Endothelial cell of umbilical vein (primary cell): ENCODE measurements around the gene RGS19. TPM values are rescaled to one million over a fixed set of nuclear protein-coding genes. Genes with fewer than 3 reads are reported as not detected.

Experiments used
- BruUV-seq: library from RNA; stranded (reverse); fragments of 400-500 nt; replicated peaks from 2 replicates; lab custom pipeline; 2021; lab: Mats Ljungman, UMichigan
- CTCF ChIA-PET: fragments of 300-600, 350-600 bp; sonication (Branson Sonifier 250); formaldehyde crosslinking; loops from one replicate; lab custom pipeline; 2021; ENCODE audit warnings: antibody characterized with exemption, inconsistent platforms; lab: Charles Lee
- POLR2A ChIA-PET: fragments of 300-600, 350-600 bp; sonication (Branson Sonifier 250); formaldehyde crosslinking; loops from one replicate; lab custom pipeline; 2021; ENCODE audit warnings: antibody characterized with exemption, inconsistent platforms; lab: Charles Lee
- DNase-seq: peaks from one replicate; pipeline ENCODE4 v3.0.0-alpha.2; 2011; ENCODE audit warnings: low read depth, low spot score
- FAIRE-seq: peaks from 2 replicates; lab custom pipeline; 2011; peaks lifted over from hg19 to GRCh38; lab: Jason Lieb, UNC
- H2AFZ ChIP-seq: 2 replicates; pipeline ENCODE4 v1.6.0; 2012; ENCODE audit warnings: low read depth, low read length, control low read depth, inconsistent platforms
- H3K27ac ChIP-seq: 2 replicates; pipeline ENCODE4 v1.5.1; 2011; ENCODE audit warnings: low read depth, mild to moderate bottlenecking, control low read depth, low read length, moderate library complexity; ENCODE audit not compliant: insufficient read depth
- H3K27me3 ChIP-seq, 2 experiments: 2 replicates each; pipeline versions ENCODE4 v1.6.0 to v1.6.1; 2011; ENCODE audit warnings: low read length in 2 of 2, mixed read lengths in 1 of 2; ENCODE audit not compliant: control insufficient read depth in 2 of 2, insufficient read depth in 2 of 2
- H3K36me3 ChIP-seq, 2 experiments: 2 replicates in 1 of 2; 3 replicates in 1 of 2; pipeline ENCODE4 v1.5.1; 2011; ENCODE audit warnings: low read length in 2 of 2, mild to moderate bottlenecking in 1 of 2, moderate library complexity in 1 of 2; ENCODE audit not compliant: control insufficient read depth in 2 of 2, insufficient read depth in 2 of 2; ENCODE audit errors: extremely low read depth in 1 of 2
- H3K4me1 ChIP-seq: 3 replicates; pipeline ENCODE4 v1.5.1; 2011; ENCODE audit warnings: mild to moderate bottlenecking, low read length; ENCODE audit not compliant: control insufficient read depth, insufficient read depth; ENCODE audit errors: extremely low read depth
- H3K4me2 ChIP-seq: 2 replicates; pipeline ENCODE4 v1.6.1; 2011; ENCODE audit warnings: low read length, control low read depth, mixed read lengths; ENCODE audit not compliant: insufficient read depth
- H3K4me3 ChIP-seq, 3 experiments: fragments of 200-600 bp in 1 of 3; sonication (generic), shearing (Covaris generic) in 1 of 3; replicated peaks in 1 of 3; 2 replicates each; pipeline ENCODE4 v1.5.1; 2011 to 2016; ENCODE audit warnings: control low read depth in 3 of 3, low read length in 3 of 3, mild to moderate bottlenecking in 2 of 3, inconsistent platforms in 1 of 3, low read depth in 1 of 3, moderate library complexity in 1 of 3; ENCODE audit not compliant: insufficient read depth in 1 of 3
- H3K79me2 ChIP-seq: 2 replicates; pipeline ENCODE4 v1.6.0; 2012; ENCODE audit warnings: low read length, inconsistent platforms; ENCODE audit not compliant: control insufficient read depth, insufficient read depth
- H3K9ac ChIP-seq: replicated peaks from 2 replicates; pipeline ENCODE3; 2011; ENCODE audit warnings: low read length, control low read depth; ENCODE audit not compliant: insufficient read depth; ENCODE audit errors: extremely low read depth
- H3K9me1 ChIP-seq: replicated peaks from 3 replicates; pipeline ENCODE4 v1.6.0; 2011; ENCODE audit warnings: mild to moderate bottlenecking, low read length; ENCODE audit not compliant: control insufficient read depth, insufficient read depth; ENCODE audit errors: extremely low read depth
- H3K9me3 ChIP-seq: replicated peaks from 2 replicates; pipeline ENCODE4 v1.5.1; 2012; ENCODE audit warnings: low read length, inconsistent platforms; ENCODE audit not compliant: control insufficient read depth, insufficient read depth
- H4K20me1 ChIP-seq: replicated peaks from 2 replicates; pipeline ENCODE3; 2011; ENCODE audit warnings: mild to moderate bottlenecking, low read length; ENCODE audit not compliant: control insufficient read depth, insufficient read depth; ENCODE audit errors: extremely low read depth
- EZH2 ChIP-seq: IDR thresholded peaks from 2 replicates; pipeline ENCODE4 v1.6.1; 2012; ENCODE audit warnings: borderline replicate concordance, low read depth, mild to moderate bottlenecking, moderate library complexity, low read length, inconsistent platforms; ENCODE audit not compliant: severe bottlenecking
- FOS ChIP-seq: IDR thresholded peaks from 2 replicates; pipeline ENCODE4 v1.6.1; 2011; ENCODE audit warnings: mild to moderate bottlenecking, low read length, moderate library complexity, borderline replicate concordance; ENCODE audit not compliant: insufficient read depth
- GATA2 ChIP-seq: IDR thresholded peaks from 2 replicates; pipeline ENCODE4 v1.7.0; 2011; ENCODE audit warnings: low read depth, mild to moderate bottlenecking, moderate library complexity, mixed read lengths, low read length; ENCODE audit not compliant: insufficient read length, insufficient read depth
- JUN ChIP-seq: IDR thresholded peaks from 2 replicates; pipeline ENCODE4 v1.6.1; 2011; ENCODE audit warnings: borderline replicate concordance, low read depth; ENCODE audit not compliant: insufficient read length, insufficient read depth
- MYC ChIP-seq: IDR thresholded peaks from one replicate; pipeline ENCODE4 v1.6.1; 2011; ENCODE audit warnings: mild to moderate bottlenecking, low read depth, low read length
- POLR2A ChIP-seq: IDR thresholded peaks from 2 replicates; pipeline ENCODE4 v1.6.1; 2012; ENCODE audit warnings: low read depth, mild to moderate bottlenecking, control low read depth, low read length
- POLR2AphosphoS5 ChIP-seq: IDR thresholded peaks from 2 replicates; pipeline ENCODE4 v1.6.1; 2012; ENCODE audit warnings: low read depth, mild to moderate bottlenecking, control low read depth, low read length, moderate library complexity; ENCODE audit not compliant: insufficient read depth
- dilution Hi-C: fragments of 300-500 bp; cut with MboI; formaldehyde crosslinking; loops from one replicate; pipeline ENCODE4 v1.15.0; 2019; ENCODE audit warnings: low sequenced_read_pairs; ENCODE audit not compliant: extremely low pct_ligation_motif_present
- intact Hi-C: fragments of 100-400 bp; cut with micrococcal nuclease; formaldehyde crosslinking; loops from one replicate; pipeline ENCODE4 v1.10.0; 2022
- polyA plus RNA-seq, 4 experiments: library from polyadenylated mRNA; depleted of rRNA in 3 of 4; stranded (reverse) in 3 of 4; unstranded in 1 of 4; fragments of >200 nt; gene quantifications; 2 replicates each; pipeline versions ENCODE4 v1.2.1 to v1.2.3, GENCODE V29; 2011 to 2012; ENCODE audit warnings: missing spikeins in 1 of 4
- total RNA-seq: library from RNA; stranded (reverse); gene quantifications from 2 replicates; pipeline ENCODE4 v1.2.3, GENCODE V29; 2021
- TF ChIP-seq, protein P1 (sequence below), 2 donors: IDR thresholded peaks; 1 replicate in 1 of 2; 2 replicates in 1 of 2; pipeline ENCODE4 v1.5.1; 2011; ENCODE audit warnings: low read length in 2 of 2, mild to moderate bottlenecking in 2 of 2, moderate library complexity in 2 of 2, control low read depth in 1 of 2, inconsistent platforms in 1 of 2, low read depth in 1 of 2; ENCODE audit not compliant: insufficient read depth in 1 of 2; ENCODE audit errors: extremely low read depth in 1 of 2
- TF ChIP-seq, protein P2 (sequence below): IDR thresholded peaks from 2 replicates; pipeline ENCODE4 v1.6.1; 2011; ENCODE audit not compliant: insufficient read depth, insufficient read length

The RGS19 gene
- total and polyA plus RNA-seq, 2 donors (not counting 3 experiments of a cell fraction or from before 2014, with no cell fraction given), result 27.8 to 33.7 TPM

DNA sequence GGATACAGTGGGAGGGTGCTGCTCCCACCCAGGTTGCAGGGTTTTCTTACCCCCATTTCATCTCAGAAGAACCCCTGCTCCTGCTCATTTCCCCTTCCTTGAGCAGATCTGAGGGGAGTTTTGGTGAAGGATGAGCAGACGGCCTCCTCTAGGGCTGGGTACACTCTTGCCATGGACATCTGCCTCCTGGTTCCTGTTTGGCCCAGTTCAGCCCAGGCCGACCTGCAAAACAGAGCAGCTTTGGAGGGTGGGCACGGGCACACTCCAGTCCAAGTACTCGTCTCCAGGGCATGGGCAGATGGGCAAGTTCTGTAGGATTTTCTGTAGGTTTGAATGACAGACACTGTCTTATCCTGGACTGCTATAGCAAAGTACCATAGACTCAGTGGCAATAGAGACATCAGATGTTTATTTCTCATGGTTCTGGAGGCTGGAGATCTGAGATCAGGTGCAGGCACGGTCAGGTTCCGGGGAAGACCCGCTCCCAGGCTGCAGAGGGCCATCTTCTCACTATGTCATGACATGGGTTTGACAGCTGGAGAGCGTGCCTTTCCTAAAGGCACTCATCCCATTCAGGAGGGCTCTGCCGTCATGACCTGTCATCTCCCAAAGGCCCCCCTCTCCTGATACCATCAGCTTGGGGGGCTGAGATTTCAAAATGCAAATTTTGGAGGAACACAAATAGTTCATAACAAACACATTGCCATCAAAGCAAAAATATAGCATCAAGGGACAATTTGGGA, 21.8 kb upstream of the RGS19 start:
- Histone ChIP-seq H3K9ac (no peak overlapping the region), H3K9me1 (no peaks in the 10 kb centered on the region), H3K9me3 (no peaks in the 10 kb centered on the region), H3K4me2 (no peak overlapping the region), H3K27ac (no peak overlapping the region), H3K79me2 (no peaks in the 10 kb centered on the region), H3K4me1 (no peaks in the 10 kb centered on the region), H3K27me3 (peaks cover 19 to 22% of the 10 kb centered on the region in 2 experiments), H2AFZ (no peak overlapping the region), H3K4me3 (no peak overlapping the region), H3K36me3 (no peaks in the 10 kb centered on the region), H4K20me1 (no peaks in the 10 kb centered on the region)
- no peak for DNase-seq
- ChIA-PET POLR2A (no interaction called here), CTCF (interaction anchor here (0.7 to 2.4 kb wide), 4 partner anchors 9 to 19 kb away, joined by 4 to 22 read pairs (median 14); partner anchors contain the start of gene LKAAEAR1)
- BruUV-seq, result no TSS peak
- TF ChIP-seq, protein P1, sequence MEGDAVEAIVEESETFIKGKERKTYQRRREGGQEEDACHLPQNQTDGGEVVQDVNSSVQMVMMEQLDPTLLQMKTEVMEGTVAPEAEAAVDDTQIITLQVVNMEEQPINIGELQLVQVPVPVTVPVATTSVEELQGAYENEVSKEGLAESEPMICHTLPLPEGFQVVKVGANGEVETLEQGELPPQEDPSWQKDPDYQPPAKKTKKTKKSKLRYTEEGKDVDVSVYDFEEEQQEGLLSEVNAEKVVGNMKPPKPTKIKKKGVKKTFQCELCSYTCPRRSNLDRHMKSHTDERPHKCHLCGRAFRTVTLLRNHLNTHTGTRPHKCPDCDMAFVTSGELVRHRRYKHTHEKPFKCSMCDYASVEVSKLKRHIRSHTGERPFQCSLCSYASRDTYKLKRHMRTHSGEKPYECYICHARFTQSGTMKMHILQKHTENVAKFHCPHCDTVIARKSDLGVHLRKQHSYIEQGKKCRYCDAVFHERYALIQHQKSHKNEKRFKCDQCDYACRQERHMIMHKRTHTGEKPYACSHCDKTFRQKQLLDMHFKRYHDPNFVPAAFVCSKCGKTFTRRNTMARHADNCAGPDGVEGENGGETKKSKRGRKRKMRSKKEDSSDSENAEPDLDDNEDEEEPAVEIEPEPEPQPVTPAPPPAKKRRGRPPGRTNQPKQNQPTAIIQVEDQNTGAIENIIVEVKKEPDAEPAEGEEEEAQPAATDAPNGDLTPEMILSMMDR (IDR thresholded peaks at IDR 0.05; ENCODE audit: extremely low read depth in 1 of 2, insufficient read depth in 1 of 2, low read depth in 1 of 2, low read length in 2 of 2), result no peak
- TF ChIP-seq, protein P2, sequence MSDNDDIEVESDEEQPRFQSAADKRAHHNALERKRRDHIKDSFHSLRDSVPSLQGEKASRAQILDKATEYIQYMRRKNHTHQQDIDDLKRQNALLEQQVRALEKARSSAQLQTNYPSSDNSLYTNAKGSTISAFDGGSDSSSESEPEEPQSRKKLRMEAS, result no peak
- TF ChIP-seq POLR2A (no peak), EZH2 (no peak)
- dilution Hi-C loops, result no loop called here
- intact Hi-C loops, result no loop called here
- FAIRE-seq, result no peak

DNA sequence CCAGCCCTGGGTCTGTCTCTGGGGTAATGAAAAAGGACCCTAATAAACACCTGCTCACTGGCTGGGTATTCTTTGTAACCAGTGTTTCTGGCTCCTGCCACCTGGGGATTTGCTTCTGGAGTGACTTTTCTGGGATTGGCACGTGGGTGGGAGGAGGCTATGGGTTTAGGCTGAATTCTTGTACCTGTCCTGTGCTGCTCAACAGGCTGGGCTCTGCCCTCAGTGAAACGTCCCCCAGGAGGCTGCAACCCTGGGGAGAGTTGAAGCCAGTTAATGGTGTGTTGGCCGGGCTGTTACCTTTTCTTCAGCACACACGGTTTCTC, 21.2 kb upstream of the RGS19 start:
- FAIRE-seq (no peak), DNase-seq (no peak)
- TF ChIP-seq POLR2A (no peak), EZH2 (no peak), FOS (no peak), GATA2 (no peak), JUN (no peak), POLR2AphosphoS5 (no peak), MYC (no peak)
- TF ChIP-seq, protein P1 (IDR thresholded peaks at IDR 0.05; ENCODE audit: extremely low read depth in 1 of 2, insufficient read depth in 1 of 2, low read depth in 1 of 2, low read length in 2 of 2), result no peak
- TF ChIP-seq, protein P2, result no peak
- Histone ChIP-seq H3K36me3 (no peaks in the 10 kb centered on the region), H3K4me1 (no peaks in the 10 kb centered on the region), H3K27me3 (peaks cover 19 to 22% of the 10 kb centered on the region in 2 experiments), H3K79me2 (no peaks in the 10 kb centered on the region), H3K9me3 (no peaks in the 10 kb centered on the region), H3K9me1 (no peaks in the 10 kb centered on the region), H2AFZ (no peak overlapping the region), H3K27ac (no peak overlapping the region), H4K20me1 (no peaks in the 10 kb centered on the region), H3K4me2 (no peak overlapping the region), H3K9ac (no peak overlapping the region), H3K4me3 (no peak overlapping the region)
- CTCF ChIA-PET, result interaction anchor here (1.9 kb wide), 1 partner anchor 17 kb away, joined by 8 read pairs; the partner anchor contains the start of gene LKAAEAR1
- POLR2A ChIA-PET, result no interaction called here
- intact Hi-C loops (no loop called here), dilution Hi-C loops (no loop called here)
- BruUV-seq, result no TSS peak
